ENCODE data around the gene NPTX1. TPM values are rescaled to one million over a fixed set of nuclear protein-coding genes. Genes with fewer than 3 reads are reported as not detected.

NPTX1 gene
- total RNA-seq, 1 donor from 2014 or later = 1.3 TPM

GRCh38 chr17:80422276-80422675 is 54.1 kb downstream of the NPTX1 start:
- no peak overlapping the region for H3K27ac ChIP-seq
- intact Hi-C loops (cut with DNase I) = loop anchor here (10.0 kb wide), 1 partner anchor 153 kb away; no protein-coding TSS in a partner anchor
- TF ChIP-seq CTCF (IDR thresholded peaks at IDR 0.05) = no peak
- no peaks in the 10 kb centered on the region for H3K27me3 ChIP-seq
- no peaks in the 10 kb centered on the region for H3K9me3 ChIP-seq
- peaks cover 6% of the 10 kb centered on the region for H3K4me1 ChIP-seq
- peaks cover 14% of the 10 kb centered on the region for H3K36me3 ChIP-seq
- DNase-seq = no peak
- no peak for ATAC-seq
- no peak overlapping the region for H3K4me3 ChIP-seq

- ATAC-seq (no peak), DNase-seq (no peak)
- Histone ChIP-seq H3K4me1 (peaks cover 7% of the 10 kb centered on the region), H3K27me3 (no peaks in the 10 kb centered on the region), H3K9me3 (no peaks in the 10 kb centered on the region), H3K4me3 (no peak overlapping the region), H3K27ac (no peak overlapping the region), H3K36me3 (peaks cover 19% of the 10 kb centered on the region)
- TF ChIP-seq CTCF (IDR thresholded peaks at IDR 0.05) = no peak
- intact Hi-C loops (cut with DNase I) = loop anchor here (10.0 kb wide), 1 partner anchor 153 kb away; no protein-coding TSS in a partner anchor
Observed at GRCh38 chr17:80421381-80422090, 54.9 kb downstream of the NPTX1 start.

- DNase-seq (no peak), ATAC-seq (no peak)
- Histone ChIP-seq H3K4me3 (no peak overlapping the region), H3K27me3 (no peaks in the 10 kb centered on the region), H3K9me3 (no peaks in the 10 kb centered on the region), H3K4me1 (peaks cover 20% of the 10 kb centered on the region), H3K36me3 (peaks cover 19% of the 10 kb centered on the region), H3K27ac (no peak overlapping the region)
- intact Hi-C loops (cut with DNase I) = no loop called here
- no peak for TF ChIP-seq CTCF (IDR thresholded peaks at IDR 0.05)
Observed at GRCh38 chr17:80419255-80419654, 57.2 kb downstream of the NPTX1 start.

- intact Hi-C loops (cut with DNase I) = no loop called here
- Histone ChIP-seq H3K36me3 (peaks cover 19% of the 10 kb centered on the region), H3K27ac (no peak overlapping the region), H3K27me3 (no peaks in the 10 kb centered on the region), H3K4me1 (peaks cover 27% of the 10 kb centered on the region), H3K4me3 (no peak overlapping the region), H3K9me3 (no peaks in the 10 kb centered on the region)
- DNase-seq (no peak), ATAC-seq (no peak)
- TF ChIP-seq CTCF (IDR thresholded peaks at IDR 0.05) = no peak
Observed at GRCh38 chr17:80418589-80418988, 57.8 kb downstream of the NPTX1 start.

Small RNA genes within 50 kb of the gene (microRNA-seq; reads per million reads assigned to microRNA genes)
- not detected for gene MIR4730 (ENCODE audit: borderline microRNAs expressed)

Other genes starting within 250 kb of the NPTX1 start
- 236 TPM for gene RNF213, start 215.8 kb downstream of the NPTX1 start, total RNA-seq
- gene ENDOV, start 61.4 kb downstream of the NPTX1 start, total RNA-seq = 25.1 TPM
- gene RPTOR, start 68.2 kb upstream of the NPTX1 start, total RNA-seq = 35.4 TPM

Measured in upper lobe of right lung (tissue), 1 donor.